Mesenchymal stem cell (in vitro differentiated cells and primary cell): Measurements from ENCODE around the gene DCTN4.

Source experiments
- DNase-seq: peaks from one replicate; pipeline ENCODE4 v3.0.0-alpha.2; 2013
- H2AFZ ChIP-seq: one replicate; pipeline ENCODE4 v1.6.1; 2013; ENCODE audit warnings: low read depth, mild to moderate bottlenecking, control low read depth, inconsistent platforms, low read length, moderate library complexity
- H2AK5ac ChIP-seq: 2 replicates; pipeline ENCODE4 v1.6.1; 2013; ENCODE audit warnings: low read length, moderate library complexity, mild to moderate bottlenecking, inconsistent platforms; ENCODE audit not compliant: severe bottlenecking
- H2BK120ac ChIP-seq: one replicate; pipeline ENCODE4 v1.6.1; 2013; ENCODE audit warnings: low read depth, mild to moderate bottlenecking, inconsistent platforms, low read length, moderate library complexity
- H2BK12ac ChIP-seq, 2 experiments: one replicate each; pipeline ENCODE4 v1.6.1; 2013; ENCODE audit warnings: inconsistent platforms in 2 of 2, low read length in 2 of 2, mild to moderate bottlenecking in 2 of 2, moderate library complexity in 2 of 2, control low read depth in 1 of 2
- H2BK15ac ChIP-seq: one replicate; pipeline ENCODE4 v1.6.1; 2013; ENCODE audit warnings: mild to moderate bottlenecking, low read depth, inconsistent platforms; ENCODE audit not compliant: poor library complexity, severe bottlenecking
- H2BK5ac ChIP-seq: 2 replicates; pipeline ENCODE4 v1.6.1; 2013; ENCODE audit warnings: low read depth, mild to moderate bottlenecking, low read length, control low read depth, inconsistent platforms; ENCODE audit not compliant: poor library complexity, severe bottlenecking
- H3K14ac ChIP-seq, 2 experiments: one replicate each; pipeline ENCODE4 v1.6.1; 2013; ENCODE audit warnings: inconsistent platforms in 2 of 2, low read length in 2 of 2, control low read depth in 1 of 2, mild to moderate bottlenecking in 1 of 2, moderate library complexity in 1 of 2
- H3K18ac ChIP-seq, 2 experiments: one replicate each; pipeline ENCODE4 v1.6.1; 2013; ENCODE audit warnings: inconsistent platforms in 2 of 2, low read length in 2 of 2, control low read depth in 1 of 2, low read depth in 1 of 2, mild to moderate bottlenecking in 1 of 2
- H3K23ac ChIP-seq, 2 experiments: one replicate each; pipeline ENCODE4 v1.6.1; 2013; ENCODE audit warnings: inconsistent platforms in 2 of 2, low read length in 2 of 2, mild to moderate bottlenecking in 2 of 2, moderate library complexity in 2 of 2, control low read depth in 1 of 2
- H3K27ac ChIP-seq: 2 replicates; pipeline ENCODE4 v1.5.1; 2013; ENCODE audit warnings: mild to moderate bottlenecking, moderate library complexity, low read length, control low read depth, inconsistent platforms; ENCODE audit not compliant: poor library complexity, severe bottlenecking
- H3K27me3 ChIP-seq, 2 experiments: 2 replicates each; pipeline versions ENCODE4 v1.6.1 to v1.7.0; 2013; ENCODE audit warnings: low read length in 2 of 2, mild to moderate bottlenecking in 2 of 2, moderate library complexity in 2 of 2, control low read depth in 1 of 2, inconsistent platforms in 1 of 2; ENCODE audit not compliant: control insufficient read depth in 1 of 2, insufficient read depth in 1 of 2
- H3K36me3 ChIP-seq, 2 experiments: 2 replicates each; pipeline versions ENCODE4 v1.6.1 to v1.7.0; 2013; ENCODE audit warnings: low read length in 2 of 2, control low read depth in 1 of 2, inconsistent platforms in 1 of 2, low read depth in 1 of 2, mild to moderate bottlenecking in 1 of 2; ENCODE audit not compliant: insufficient read depth in 2 of 2, control insufficient read depth in 1 of 2
- H3K4ac ChIP-seq, 2 experiments: one replicate each; pipeline ENCODE4 v1.6.1; 2013; ENCODE audit warnings: inconsistent platforms in 2 of 2, low read length in 2 of 2, mild to moderate bottlenecking in 2 of 2, moderate library complexity in 2 of 2, control low read depth in 1 of 2, low read depth in 1 of 2
- H3K4me1 ChIP-seq: 2 replicates; pipeline ENCODE4 v1.6.1; 2013; ENCODE audit warnings: low read depth, low read length, control low read depth; ENCODE audit not compliant: control insufficient read depth, insufficient read depth
- H3K4me2 ChIP-seq: 2 replicates; pipeline ENCODE4 v1.6.1; 2013; ENCODE audit warnings: low read length, mild to moderate bottlenecking, inconsistent platforms; ENCODE audit not compliant: poor library complexity, severe bottlenecking
- H3K4me3 ChIP-seq, 2 experiments: 2 replicates each; pipeline versions ENCODE4 v1.5.1 to v1.7.0; 2013; ENCODE audit warnings: low read length in 2 of 2, mild to moderate bottlenecking in 2 of 2, control low read depth in 1 of 2, low read depth in 1 of 2; ENCODE audit not compliant: insufficient read depth in 1 of 2
- H3K79me1 ChIP-seq: replicated peaks from 2 replicates; pipeline ENCODE4 v1.6.1; 2013; ENCODE audit warnings: mild to moderate bottlenecking, control low read depth, low read length, inconsistent platforms; ENCODE audit not compliant: poor library complexity, severe bottlenecking
- H3K9ac ChIP-seq: 2 replicates; pipeline ENCODE4 v1.7.0; 2013; ENCODE audit warnings: mild to moderate bottlenecking, low read length, moderate library complexity
- H3K9me3 ChIP-seq: 2 replicates; pipeline ENCODE4 v1.7.0; 2013; ENCODE audit warnings: mild to moderate bottlenecking, low read length; ENCODE audit not compliant: control insufficient read depth
- H4K8ac ChIP-seq: one replicate; pipeline ENCODE4 v1.6.1; 2013; ENCODE audit warnings: inconsistent platforms, mild to moderate bottlenecking, low read length, moderate library complexity
- H4K91ac ChIP-seq: one replicate; pipeline ENCODE4 v1.6.1; 2013; ENCODE audit warnings: mild to moderate bottlenecking, low read length, inconsistent platforms
- WGBS: methylation state at CpG from one replicate; pipeline ENCODE4 v1.1.7; 2013; ENCODE audit warnings: mixed read lengths; 5-methylcytosine and 5-hydroxymethylcytosine counted together

Gene DCTN4

DNA sequence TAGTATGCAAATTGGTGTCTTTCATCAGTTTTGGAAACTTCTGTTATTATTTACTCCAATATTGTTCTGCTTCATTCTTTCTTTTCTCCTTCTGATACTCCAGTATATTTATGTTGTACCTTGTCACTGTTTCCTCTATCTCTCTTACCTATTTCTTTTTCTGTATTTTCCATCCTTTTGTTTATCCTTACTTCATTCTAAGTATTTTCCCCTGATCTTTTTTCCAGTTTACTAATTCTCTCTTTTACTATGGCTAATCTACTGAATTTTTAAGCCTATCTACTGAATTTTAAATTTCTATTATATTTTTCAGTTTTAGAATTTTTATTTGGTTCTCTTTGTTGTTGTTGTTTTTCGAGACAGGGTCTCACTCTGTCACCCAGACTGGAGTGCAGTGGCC is 27.1 kb upstream of the DCTN4 start:
- Histone ChIP-seq H3K9ac (peak overlapping the region; percentile 69), H3K23ac (no peak overlapping the region), H3K9me3 (peaks cover 3% of the 10 kb centered on the region), H3K4me1 (peaks cover 16% of the 10 kb centered on the region), H2BK120ac (no peak overlapping the region), H3K14ac (no peak overlapping the region), H3K4ac (no peak overlapping the region), H2BK5ac (no peak overlapping the region), H4K91ac (no peak overlapping the region), H2BK15ac (no peak overlapping the region), H3K4me2 (no peak overlapping the region), H2AK5ac (no peak overlapping the region), H2BK12ac (no peak overlapping the region), H3K79me1 (peaks cover 15% of the 10 kb centered on the region), H3K4me3 (peak overlapping the region in 1 of 2 experiments; percentile 49), H2AFZ (no peak overlapping the region), H3K27me3 (no peaks in the 10 kb centered on the region), H3K36me3 (peaks cover 0 to 39% of the 10 kb centered on the region in 2 experiments), H4K8ac (no peak overlapping the region), H3K27ac (no peak overlapping the region), H3K18ac (no peak overlapping the region)
- 88% methylated on average over 1 of the region's 1 CpG for WGBS
- no peak for DNase-seq

DNA sequence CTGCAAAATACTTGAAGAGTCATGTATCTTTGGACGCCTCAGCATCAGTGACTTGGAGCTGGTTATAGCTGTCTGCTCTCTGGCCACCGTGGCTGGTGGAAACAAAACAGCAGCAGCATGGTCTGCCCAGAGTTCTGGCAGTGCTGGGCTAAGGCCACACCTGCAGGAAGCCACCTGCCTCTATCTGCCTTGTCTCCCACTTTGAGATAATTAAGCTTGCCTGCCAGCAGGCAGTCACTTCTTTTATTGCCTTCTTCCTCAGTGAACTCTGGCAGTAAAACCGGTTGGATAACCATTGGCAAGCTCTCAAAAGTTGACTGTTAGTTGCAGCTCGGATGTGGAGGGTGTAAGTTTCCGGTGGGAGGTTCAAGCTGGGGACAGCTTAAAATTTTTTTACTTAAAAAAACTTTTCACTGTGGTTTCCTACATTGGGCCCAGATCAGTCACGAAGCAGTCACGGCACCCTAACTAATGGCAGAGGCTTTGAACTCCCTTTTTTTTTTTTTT is 24.7 kb upstream of the DCTN4 start:
- Histone ChIP-seq H3K27me3 (no peaks in the 10 kb centered on the region), H2BK120ac (peak overlapping the region; percentile 57), H2AFZ (no peak overlapping the region), H3K79me1 (peaks cover 14% of the 10 kb centered on the region), H3K9ac (peak overlapping the region; percentile 96), H2AK5ac (no peak overlapping the region), H3K36me3 (peaks cover 0 to 50% of the 10 kb centered on the region in 2 experiments), H3K23ac (peak overlapping the region in 1 of 2 experiments; percentile 86), H3K9me3 (peaks cover 3% of the 10 kb centered on the region), H3K4me1 (peaks cover 23% of the 10 kb centered on the region), H2BK5ac (no peak overlapping the region), H3K4me2 (no peak overlapping the region), H3K4ac (peak overlapping the region; percentile 85 to 93), H3K4me3 (peak overlapping the region in 1 of 2 experiments; percentile 64), H3K27ac (peak overlapping the region; percentile 57), H3K14ac (peak overlapping the region in 1 of 2 experiments; percentile 44), H2BK15ac (no peak overlapping the region), H4K91ac (peak overlapping the region; percentile 63), H3K18ac (peak overlapping the region; percentile 71 to 74), H4K8ac (no peak overlapping the region), H2BK12ac (peak overlapping the region; percentile 49 to 85)
- 31% methylated on average over 7 of the region's 7 CpGs for WGBS
- DNase-seq: peak; percentile 88

DNA sequence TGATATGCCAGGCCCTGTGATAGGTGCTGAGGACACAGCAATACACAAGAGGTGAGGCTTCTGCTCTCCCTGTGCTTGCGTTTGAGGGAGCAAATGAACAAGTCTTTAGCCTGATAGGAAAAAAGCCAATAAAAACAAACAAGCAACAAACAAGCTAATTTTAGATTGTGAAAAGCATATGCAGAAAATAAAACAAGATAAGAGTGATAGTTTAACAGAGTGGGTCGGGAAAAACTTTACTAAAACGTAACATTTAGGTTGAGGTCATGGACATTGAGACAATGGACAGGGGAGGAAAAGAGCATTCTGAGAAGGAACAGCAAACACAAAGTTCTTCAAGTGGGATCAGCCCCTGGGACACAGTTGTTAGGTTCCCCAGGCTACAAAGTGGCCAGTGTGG is 24.0 kb upstream of the DCTN4 start:
- Histone ChIP-seq H3K4me2 (no peak overlapping the region), H3K9ac (peak overlapping the region; percentile 96), H2BK15ac (no peak overlapping the region), H3K14ac (peak overlapping the region in 1 of 2 experiments; percentile 44), H4K8ac (no peak overlapping the region), H3K27ac (peak overlapping the region; percentile 57), H2BK5ac (no peak overlapping the region), H2BK120ac (peak overlapping the region; percentile 57), H3K9me3 (peaks cover 3% of the 10 kb centered on the region), H4K91ac (peak overlapping the region; percentile 63), H3K79me1 (peaks cover 12% of the 10 kb centered on the region), H3K4me3 (peak overlapping the region in 1 of 2 experiments; percentile 64), H3K4ac (peak overlapping the region; percentile 85 to 93), H3K27me3 (no peaks in the 10 kb centered on the region), H2AK5ac (peak overlapping the region; percentile 70), H3K23ac (no peak overlapping the region), H3K4me1 (peaks cover 25% of the 10 kb centered on the region), H2AFZ (no peak overlapping the region), H2BK12ac (peak overlapping the region; percentile 49 to 85), H3K18ac (peak overlapping the region; percentile 71 to 74), H3K36me3 (peaks cover 0 to 50% of the 10 kb centered on the region in 2 experiments)
- 82% methylated on average over 3 of the region's 3 CpGs for WGBS
- no peak for DNase-seq

DNA sequence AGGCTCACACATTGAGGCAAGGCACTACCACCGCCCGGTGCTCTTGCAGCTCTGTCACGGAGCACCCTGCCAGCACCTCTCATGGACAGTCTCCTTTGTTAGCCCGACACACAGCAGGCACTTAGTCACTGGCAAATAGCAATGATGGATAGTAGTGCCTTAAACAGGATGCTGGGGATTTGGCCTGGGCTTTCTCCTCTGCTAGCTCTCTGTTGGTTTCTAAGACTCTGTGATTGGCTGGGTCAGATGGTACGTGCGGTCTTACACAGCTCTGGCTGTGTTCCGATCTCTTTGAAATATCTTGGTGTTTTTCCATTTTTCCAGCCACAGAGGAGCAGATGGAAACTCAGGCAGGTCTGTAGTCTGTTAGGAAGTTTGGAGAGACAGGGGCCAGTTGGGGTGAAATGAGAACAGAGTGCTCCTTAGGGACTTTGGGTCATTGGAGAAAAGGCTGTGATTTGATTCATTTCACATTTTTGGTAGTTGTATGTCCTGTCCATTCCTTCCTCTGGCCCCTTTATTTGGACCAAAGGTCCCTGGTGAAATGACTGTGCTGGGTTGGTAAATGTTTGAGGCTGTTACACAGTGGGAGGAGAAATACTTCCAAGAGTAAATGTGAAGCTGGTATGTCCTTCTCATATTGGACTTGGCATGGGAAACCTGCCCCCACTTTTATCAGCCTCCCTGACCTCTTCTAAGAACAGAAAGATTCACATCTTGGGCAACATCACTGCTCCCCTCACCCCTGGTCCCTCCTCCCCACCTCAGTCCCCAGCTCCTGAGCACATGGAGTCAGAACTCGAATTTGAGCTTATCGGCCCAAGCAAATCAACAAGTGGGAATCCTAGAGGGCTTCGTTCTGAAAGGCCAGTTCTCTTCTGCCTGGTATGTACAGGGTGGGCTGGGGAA is 23.1 kb upstream of the DCTN4 start:
- no peak overlapping the region for H2BK15ac ChIP-seq
- peaks cover 0 to 45% of the 10 kb centered on the region in 2 experiments for H3K36me3 ChIP-seq
- H3K23ac ChIP-seq: no peak overlapping the region
- peak overlapping the region; percentile 74 to 94 for H3K18ac ChIP-seq
- no peak overlapping the region for H2AFZ ChIP-seq
- peak overlapping the region in 1 of 2 experiments; percentile 95 for H3K4me3 ChIP-seq
- H4K8ac ChIP-seq: peak overlapping the region; percentile 52
- peak; percentile 99 for DNase-seq
- peak overlapping the region; percentile 36 for H4K91ac ChIP-seq
- peaks cover 3% of the 10 kb centered on the region for H3K9me3 ChIP-seq
- peak overlapping the region; percentile 62 for H2BK120ac ChIP-seq
- H2AK5ac ChIP-seq: peak overlapping the region; percentile 5
- H3K9ac ChIP-seq: peak overlapping the region; percentile 96
- H3K79me1 ChIP-seq: peaks cover 12% of the 10 kb centered on the region
- no peaks in the 10 kb centered on the region for H3K27me3 ChIP-seq
- 35% methylated on average over 10 of the region's 10 CpGs for whole genome bisulfite sequencing
- H3K14ac ChIP-seq: no peak overlapping the region
- H2BK5ac ChIP-seq: no peak overlapping the region
- no peak overlapping the region for H3K27ac ChIP-seq
- H3K4me2 ChIP-seq: no peak overlapping the region
- H2BK12ac ChIP-seq: peak overlapping the region; percentile 34 to 89
- H3K4me1 ChIP-seq: peaks cover 28% of the 10 kb centered on the region
- H3K4ac ChIP-seq: peak overlapping the region in 1 of 2 experiments; percentile 65
